ENCODE measurements around the gene SLC16A13.
"Not testable (repeated sequence)": the region's sequence is repeated elsewhere in the genome, so short reads cannot be mapped to it uniquely, and the experiment has no call there.

The SLC16A13 gene

GRCh38 chr17:7027335-7027734 is 8.5 kb upstream of the SLC16A13 start:
- DNase-seq (ENCODE audit: extremely low read depth in 1 of 2, low read depth in 1 of 2) = no peak

GRCh38 chr17:7029096-7029495 is 6.7 kb upstream of the SLC16A13 start:
- no peak for DNase-seq (ENCODE audit: extremely low read depth in 1 of 2, low read depth in 1 of 2)

GRCh38 chr17:7029659-7030058 is 6.2 kb upstream of the SLC16A13 start:
- DNase-seq (ENCODE audit: extremely low read depth in 1 of 2, low read depth in 1 of 2) = no peak

GRCh38 chr17:7034955-7035590 is 742 bp upstream of the SLC16A13 start:
- DNase-seq (ENCODE audit: extremely low read depth in 1 of 2, low read depth in 1 of 2) = no peak

- DNase-seq (ENCODE audit: extremely low read depth in 1 of 2, low read depth in 1 of 2) = no peak
These were observed 2.4 kb downstream of the SLC16A13 start for GRCh38 chr17:7038025-7038862.

- DNase-seq (ENCODE audit: extremely low read depth in 1 of 2, low read depth in 1 of 2) = no peak
These were observed 4.0 kb downstream of the SLC16A13 start for GRCh38 chr17:7039832-7040231.

GRCh38 chr17:7041607-7042500 is 6.0 kb downstream of the SLC16A13 start:
- DNase-seq (ENCODE audit: extremely low read depth in 1 of 2, low read depth in 1 of 2) = no peak

- no peak for DNase-seq (ENCODE audit: extremely low read depth in 1 of 2, low read depth in 1 of 2)
These were observed 6.8 kb downstream of the SLC16A13 start for GRCh38 chr17:7042501-7043181.

- DNase-seq (ENCODE audit: extremely low read depth in 1 of 2, low read depth in 1 of 2) = no peak
These were observed 7.3 kb downstream of the SLC16A13 start for GRCh38 chr17:7043182-7043496.

GRCh38 chr17:7043497-7044198 is 7.8 kb downstream of the SLC16A13 start, which contains the start of gene SLC16A11:
Gene SLC16A11, minus strand, starts transcription at chr17:7044092. Its CDS starts 579 bp downstream, at chr17:7043513.
- no peak for DNase-seq (ENCODE audit: extremely low read depth in 1 of 2, low read depth in 1 of 2)

- DNase-seq (ENCODE audit: extremely low read depth in 1 of 2, low read depth in 1 of 2) = no peak
These were observed 9.8 kb downstream of the SLC16A13 start for GRCh38 chr17:7045492-7046126.

GRCh38 chr17:7046127-7046724 is 10.4 kb downstream of the SLC16A13 start:
- DNase-seq (ENCODE audit: extremely low read depth in 1 of 2, low read depth in 1 of 2) = no peak

GRCh38 chr17:7046725-7047397 is 11.0 kb downstream of the SLC16A13 start:
- DNase-seq (ENCODE audit: extremely low read depth in 1 of 2, low read depth in 1 of 2) = peak in 1 of 2 donors; percentile 72

GRCh38 chr17:7047566-7047965 is 11.8 kb downstream of the SLC16A13 start:
- DNase-seq (ENCODE audit: extremely low read depth in 1 of 2, low read depth in 1 of 2) = no peak

GRCh38 chr17:7048968-7049367 is 13.2 kb downstream of the SLC16A13 start:
- no peak for DNase-seq (ENCODE audit: extremely low read depth in 1 of 2, low read depth in 1 of 2)

- not testable (repeated sequence) for DNase-seq (ENCODE audit: extremely low read depth in 1 of 2, low read depth in 1 of 2)
These were observed 14.8 kb downstream of the SLC16A13 start for GRCh38 chr17:7050583-7050982.

GRCh38 chr17:7056386-7056785 is 20.6 kb downstream of the SLC16A13 start:
- DNase-seq (ENCODE audit: extremely low read depth in 1 of 2, low read depth in 1 of 2) = no peak

GRCh38 chr17:7058831-7059447 is 23.1 kb downstream of the SLC16A13 start:
- no peak for DNase-seq (ENCODE audit: extremely low read depth in 1 of 2, low read depth in 1 of 2)
